NCI-H82 treated with DMSO at 0.1 percent for 48 hours (cell line): Measurements from ENCODE around the gene HOOK2.

Experiments used
- DNase-seq: peaks from one replicate; lab custom pipeline; 2025; ENCODE audit not compliant: unreplicated experiment; lab: John Stamatoyannopoulos, UW

The HOOK2 gene

DNA sequence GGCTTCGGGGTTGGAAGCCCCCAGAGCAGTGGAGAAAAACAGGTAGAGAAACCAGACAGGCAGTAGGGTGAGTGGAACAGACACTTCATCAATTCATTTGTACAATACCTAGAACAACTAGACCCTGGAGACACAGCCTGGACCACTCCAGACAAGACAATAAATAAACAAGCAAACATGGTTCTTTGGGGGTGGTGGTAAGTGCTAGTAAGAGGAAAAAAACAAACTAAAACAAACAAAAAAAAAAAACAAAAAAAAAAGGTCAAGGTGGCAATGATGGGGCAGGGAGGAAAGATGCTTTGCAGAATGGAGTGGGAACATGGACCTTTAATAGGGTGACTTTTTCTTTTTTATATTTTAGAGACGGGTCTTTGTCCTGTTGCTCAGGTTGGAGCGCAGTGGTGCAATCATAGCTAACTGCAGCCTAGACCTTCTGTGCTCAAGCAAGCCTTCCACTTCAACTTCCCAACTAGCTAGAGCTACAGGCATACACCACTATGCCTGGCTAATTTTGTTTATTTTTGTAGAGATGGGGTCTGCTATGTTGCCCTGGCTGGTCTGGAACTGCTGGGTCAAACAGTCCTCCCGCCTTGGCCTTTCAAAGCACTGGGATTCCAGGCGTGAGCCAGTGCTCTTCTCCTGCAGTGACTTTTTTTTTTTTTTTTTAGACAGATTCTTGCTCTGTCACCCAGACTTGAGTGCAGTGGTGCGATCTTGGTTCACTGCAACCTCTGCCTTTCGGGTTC, 19.0 kb upstream of the HOOK2 start:
- no peak for DNase-seq

GRCh38 chr19:12793290-12794195, 18.2 kb upstream of the HOOK2 start:
- peak; percentile 77 for DNase-seq

DNA sequence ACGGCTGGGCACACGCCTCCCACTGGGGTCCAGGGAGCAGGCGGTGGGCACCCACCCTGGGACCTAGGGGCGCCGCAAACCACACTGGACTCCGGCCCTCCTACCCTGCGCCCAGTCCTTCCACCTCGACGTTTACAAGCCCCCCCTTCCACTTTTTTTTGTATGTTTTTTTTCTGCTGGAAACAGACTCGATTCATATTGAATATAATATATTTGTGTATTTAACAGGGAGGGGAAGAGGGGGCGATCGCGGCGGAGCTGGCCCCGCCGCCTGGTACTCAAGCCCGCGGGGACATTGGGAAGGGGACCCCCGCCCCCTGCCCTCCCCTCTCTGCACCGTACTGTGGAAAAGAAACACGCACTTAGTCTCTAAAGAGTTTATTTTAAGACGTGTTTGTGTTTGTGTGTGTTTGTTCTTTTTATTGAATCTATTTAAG, 17.5 kb upstream of the HOOK2 start:
- DNase-seq: peak; percentile 43

DNA sequence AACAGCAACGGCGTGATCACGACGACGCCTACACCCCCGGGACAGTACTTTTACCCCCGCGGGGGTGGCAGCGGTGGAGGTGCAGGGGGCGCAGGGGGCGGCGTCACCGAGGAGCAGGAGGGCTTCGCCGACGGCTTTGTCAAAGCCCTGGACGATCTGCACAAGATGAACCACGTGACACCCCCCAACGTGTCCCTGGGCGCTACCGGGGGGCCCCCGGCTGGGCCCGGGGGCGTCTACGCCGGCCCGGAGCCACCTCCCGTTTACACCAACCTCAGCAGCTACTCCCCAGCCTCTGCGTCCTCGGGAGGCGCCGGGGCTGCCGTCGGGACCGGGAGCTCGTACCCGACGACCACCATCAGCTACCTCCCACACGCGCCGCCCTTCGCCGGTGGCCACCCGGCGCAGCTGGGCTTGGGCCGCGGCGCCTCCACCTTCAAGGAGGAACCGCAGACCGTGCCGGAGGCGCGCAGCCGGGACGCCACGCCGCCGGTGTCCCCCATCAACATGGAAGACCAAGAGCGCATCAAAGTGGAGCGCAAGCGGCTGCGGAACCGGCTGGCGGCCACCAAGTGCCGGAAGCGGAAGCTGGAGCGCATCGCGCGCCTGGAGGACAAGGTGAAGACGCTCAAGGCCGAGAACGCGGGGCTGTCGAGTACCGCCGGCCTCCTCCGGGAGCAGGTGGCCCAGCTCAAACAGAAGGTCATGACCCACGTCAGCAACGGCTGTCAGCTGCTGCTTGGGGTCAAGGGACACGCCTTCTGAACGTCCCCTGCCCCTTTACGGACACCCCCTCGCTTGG, 16.9 kb upstream of the HOOK2 start:
- DNase-seq: peak; percentile 40

- DNase-seq: peak; percentile 89
These were observed 16.1 kb upstream of the HOOK2 start, which contains the start of gene JUNB for GRCh38 chr19:12791345-12792050. Gene JUNB, plus strand, starts transcription at chr19:12791486. Its CDS starts 286 bp downstream, at chr19:12791772.

GRCh38 chr19:12790628-12791344, 15.4 kb upstream of the HOOK2 start:
- no peak for DNase-seq

GRCh38 chr19:12789904-12790619, 14.7 kb upstream of the HOOK2 start:
- DNase-seq: peak; percentile 86

DNA sequence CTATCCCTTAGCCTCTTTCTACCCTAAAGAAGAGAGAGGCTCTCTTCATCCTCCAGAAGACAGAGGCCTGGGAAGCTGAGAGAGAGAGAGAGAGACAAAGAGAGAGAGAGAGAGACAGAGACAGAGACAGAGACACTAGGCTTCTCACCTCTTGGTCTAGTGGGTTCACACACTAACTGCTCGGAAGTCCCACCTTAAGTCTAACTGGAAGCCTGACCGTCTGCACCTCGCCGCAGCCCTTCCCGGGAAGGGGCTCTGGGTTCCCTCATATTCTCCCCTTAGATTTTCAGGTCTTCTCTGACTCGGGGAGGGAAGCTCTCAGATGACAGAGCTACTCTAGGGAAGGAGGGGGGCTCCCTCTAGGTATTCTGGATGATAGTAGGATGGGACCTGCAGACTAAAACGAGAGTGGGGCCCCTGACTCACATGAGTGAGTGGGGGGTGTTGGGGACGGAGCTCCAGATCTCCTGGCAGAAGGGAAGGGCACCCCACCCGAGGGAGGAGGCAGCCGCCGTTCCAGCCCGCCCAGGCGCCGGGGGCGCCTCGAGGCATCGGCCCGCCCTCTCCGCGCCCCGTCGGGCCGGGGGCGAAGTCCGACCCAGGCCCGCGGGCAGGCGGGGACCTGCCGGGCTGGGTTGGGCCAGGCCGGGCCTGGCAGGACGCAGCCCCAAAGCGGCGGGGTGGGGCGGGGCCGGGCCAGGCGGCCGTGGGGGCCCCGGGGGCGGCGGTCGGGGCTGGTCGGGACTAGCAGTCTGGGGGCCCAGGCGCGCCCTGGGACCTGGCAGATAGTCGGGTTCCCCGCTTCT, 13.9 kb upstream of the HOOK2 start:
- DNase-seq: no peak

DNA sequence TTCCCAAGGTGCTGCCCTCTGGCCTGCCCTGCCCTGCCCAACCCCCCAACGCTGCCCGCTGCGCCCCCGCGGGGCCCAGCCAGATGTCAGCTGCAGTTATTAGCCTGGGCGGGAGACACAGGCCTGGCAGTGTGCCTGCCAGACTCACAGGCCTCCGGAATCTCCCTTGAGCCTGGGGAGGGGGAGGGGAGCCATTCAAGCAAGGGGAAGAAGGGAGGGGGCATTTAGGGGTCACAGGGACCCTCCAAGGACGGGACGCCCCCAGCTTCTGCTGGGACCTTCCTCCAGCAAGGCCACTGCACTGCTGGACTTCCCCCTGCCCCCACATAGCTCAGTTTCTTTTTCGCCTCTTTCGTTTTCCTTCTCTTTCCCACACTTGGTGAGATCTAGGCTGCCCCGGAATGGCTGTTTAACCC, 13.3 kb upstream of the HOOK2 start:
- peak; percentile 74 for DNase-seq

- peak; percentile 75 for DNase-seq
These were observed 12.8 kb upstream of the HOOK2 start for GRCh38 chr19:12788042-12788681.

- no peak for DNase-seq
These were observed 12.1 kb upstream of the HOOK2 start for GRCh38 chr19:12787458-12787857.

DNA sequence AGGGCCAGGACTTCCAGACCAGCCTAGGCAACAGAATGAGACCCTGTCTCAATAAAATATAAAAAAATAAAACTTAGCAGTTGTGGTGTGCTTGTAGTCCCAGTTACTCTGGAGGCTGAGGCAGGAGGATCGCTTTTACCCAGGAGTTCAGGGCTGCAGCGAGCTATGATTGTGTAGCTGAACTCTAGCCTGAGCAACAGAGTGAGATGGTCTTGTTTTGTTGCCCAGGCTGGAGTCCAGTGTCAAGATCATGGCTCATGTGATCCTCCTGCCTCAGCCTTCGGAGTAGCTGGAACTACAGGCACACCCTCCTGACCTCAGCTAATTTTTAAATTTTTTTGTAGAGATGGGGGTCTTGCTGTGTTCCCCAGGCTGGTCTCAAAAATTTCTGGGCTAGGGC, 11.6 kb upstream of the HOOK2 start:
- no peak for DNase-seq

DNA sequence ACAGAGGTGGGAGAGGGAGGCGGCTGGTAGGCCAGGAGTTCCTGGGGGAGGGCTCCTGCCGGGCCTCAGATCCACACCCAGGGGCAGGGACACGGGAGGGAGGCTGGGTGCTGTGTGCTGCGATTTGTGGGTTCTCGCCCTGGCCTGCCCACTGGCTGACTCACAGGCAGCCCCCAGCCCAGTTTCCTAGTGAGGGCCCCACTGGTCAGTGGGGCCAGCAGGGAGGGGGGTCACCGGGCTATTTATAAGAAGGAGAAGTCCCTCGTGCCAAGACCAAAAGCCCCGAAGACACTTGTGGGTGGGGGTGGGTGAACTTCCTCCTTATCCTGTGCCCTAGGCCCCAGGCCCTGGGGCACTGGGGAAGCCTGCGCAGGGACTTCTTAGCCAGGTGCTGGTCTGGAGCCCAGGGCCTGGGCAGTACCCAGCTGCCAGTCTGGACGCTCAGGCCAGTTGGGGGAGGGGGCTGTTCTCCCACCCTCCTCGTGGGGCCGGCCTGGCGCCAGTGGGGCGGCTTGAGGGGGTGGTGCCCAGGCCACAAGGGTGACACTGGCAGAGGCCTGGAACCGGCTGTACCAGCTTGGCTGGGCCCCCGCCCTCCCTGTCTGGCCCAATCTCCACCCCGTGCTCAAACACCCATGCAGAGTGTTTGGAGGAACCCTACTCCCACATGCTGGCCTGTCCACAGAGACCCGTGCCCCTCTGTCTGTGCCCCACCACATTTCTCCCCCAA, 11.0 kb upstream of the HOOK2 start:
- no peak for DNase-seq

GRCh38 chr19:12785431-12786031, 10.2 kb upstream of the HOOK2 start:
- no peak for DNase-seq

DNA sequence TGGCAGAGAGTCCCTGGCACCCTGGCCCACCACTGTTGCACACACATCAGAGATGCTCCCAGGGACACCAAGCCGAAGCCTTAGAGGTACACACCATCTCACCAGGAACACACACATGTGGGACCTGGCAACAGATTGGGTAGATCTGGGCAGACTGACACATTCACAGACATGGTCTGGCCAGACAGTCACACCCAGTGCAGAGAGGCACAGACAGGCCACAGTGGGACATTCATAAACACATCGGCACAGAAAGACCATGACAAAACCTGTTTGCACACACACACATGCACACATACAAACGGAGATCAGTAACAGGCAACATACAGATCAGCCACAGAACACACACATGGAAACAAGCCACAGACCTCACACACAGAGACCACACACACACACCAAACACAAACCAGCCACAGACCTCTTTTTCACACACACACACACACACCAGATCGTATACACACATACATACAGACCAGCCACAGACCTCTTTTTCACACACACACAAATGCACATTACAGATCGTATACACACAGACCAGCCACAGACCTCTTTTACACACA, 9.6 kb upstream of the HOOK2 start:
- DNase-seq: no peak

DNA sequence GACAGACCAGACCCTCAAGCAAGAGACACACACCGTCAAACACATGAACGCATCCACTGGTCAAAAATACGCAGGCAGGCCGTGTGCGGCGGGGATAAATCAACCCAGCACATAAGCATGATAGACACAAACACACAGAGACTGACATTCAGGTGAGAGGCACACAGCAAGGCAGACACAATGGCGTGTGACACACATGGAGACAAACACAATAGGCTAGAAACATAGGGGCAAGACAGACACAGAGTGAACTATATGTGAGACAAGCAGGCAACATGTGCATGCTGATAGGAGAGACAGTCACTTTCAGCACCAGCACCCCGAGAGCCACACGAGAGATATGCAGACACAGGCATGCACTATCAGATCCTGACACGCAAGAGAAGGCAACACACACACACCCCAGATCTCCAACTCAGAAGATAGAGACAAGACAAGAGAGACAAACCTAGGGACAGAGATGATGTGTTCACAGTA, 9.1 kb upstream of the HOOK2 start:
- DNase-seq: no peak
